Measurements from ENCODE around the gene CSRNP2.
"Not testable (repeated sequence)": the region's sequence is repeated elsewhere in the genome, so short reads cannot be mapped to it uniquely, and the experiment has no call there.

Gene CSRNP2

DNA sequence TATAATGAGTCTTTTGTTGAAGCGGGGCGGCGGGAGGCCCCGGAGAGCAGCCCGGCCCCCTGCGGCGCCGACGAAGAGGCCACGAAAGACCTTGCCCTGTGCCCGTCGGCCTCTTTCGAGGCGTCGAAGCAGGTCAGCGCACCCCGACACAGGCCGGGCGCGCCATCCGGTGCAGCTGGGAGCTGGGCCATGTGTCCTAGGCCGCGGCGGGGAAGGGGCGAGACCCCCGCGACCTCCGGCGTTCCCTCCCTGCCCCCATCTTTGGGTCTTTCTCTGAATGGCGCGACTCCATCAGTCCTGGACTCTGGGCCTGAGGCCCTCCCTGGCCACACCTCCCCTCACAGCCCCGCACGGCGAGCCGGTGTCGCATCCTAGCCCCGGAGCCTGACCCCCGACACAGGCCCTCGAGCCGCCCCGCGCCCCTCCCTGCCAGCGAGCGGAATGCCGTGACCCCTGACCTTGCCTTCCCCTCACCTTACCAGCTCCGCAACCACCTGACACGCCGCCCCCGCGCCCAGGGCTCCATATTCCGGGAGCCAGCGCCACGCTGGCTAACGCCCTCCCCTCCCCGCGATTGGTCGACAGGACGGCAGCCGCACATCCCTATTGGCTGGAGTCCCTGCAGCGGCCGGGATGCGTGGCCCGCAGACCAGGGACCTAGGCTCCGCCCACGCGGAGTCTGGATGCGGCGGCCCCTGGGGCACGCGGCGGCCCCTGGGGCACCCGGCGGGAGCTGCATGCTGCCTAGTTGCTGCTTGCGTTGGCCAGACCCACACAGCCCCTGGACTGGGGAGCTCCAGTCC is 57.4 kb downstream of the CSRNP2 start, which contains the start of gene SLC11A2:
SLC11A2 (minus strand) TSS at position 549 of the 803 bp plus-strand sequence. CDS start 15,656 bp downstream, outside the sequence.
- DNase-seq, result peak; percentile 66

DNA sequence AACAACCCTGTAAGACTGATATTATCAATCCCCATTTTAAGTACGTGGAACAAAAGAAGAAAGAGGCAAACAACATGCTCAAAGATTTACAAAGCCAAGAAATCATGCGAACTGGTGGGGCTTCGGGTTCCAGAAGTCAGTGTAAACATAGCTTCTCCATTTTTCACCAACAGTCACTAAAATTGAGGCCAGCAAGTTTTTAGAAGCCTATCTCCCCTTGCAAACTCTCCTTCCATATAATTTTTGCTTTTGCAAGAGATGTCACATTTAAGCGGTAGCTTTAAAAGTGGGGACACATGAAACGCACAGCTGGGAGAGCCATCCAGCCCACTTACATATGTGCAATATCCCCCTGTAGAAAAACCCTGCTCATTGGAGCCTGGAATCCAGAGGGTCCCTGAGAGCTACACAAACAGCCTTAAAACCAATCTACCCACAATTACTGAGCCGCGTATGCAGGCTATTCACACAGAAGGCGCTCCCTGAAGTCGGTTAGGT is 58.0 kb downstream of the CSRNP2 start:
- no peak for DNase-seq

- no peak for DNase-seq
Measured at GRCh38 chr12:51023625-51024382, 59.6 kb downstream of the CSRNP2 start.

GRCh38 chr12:51021694-51022093 is 61.7 kb downstream of the CSRNP2 start:
- DNase-seq, result no peak

GRCh38 chr12:51020448-51021182 is 62.8 kb downstream of the CSRNP2 start:
- no peak for DNase-seq

DNA sequence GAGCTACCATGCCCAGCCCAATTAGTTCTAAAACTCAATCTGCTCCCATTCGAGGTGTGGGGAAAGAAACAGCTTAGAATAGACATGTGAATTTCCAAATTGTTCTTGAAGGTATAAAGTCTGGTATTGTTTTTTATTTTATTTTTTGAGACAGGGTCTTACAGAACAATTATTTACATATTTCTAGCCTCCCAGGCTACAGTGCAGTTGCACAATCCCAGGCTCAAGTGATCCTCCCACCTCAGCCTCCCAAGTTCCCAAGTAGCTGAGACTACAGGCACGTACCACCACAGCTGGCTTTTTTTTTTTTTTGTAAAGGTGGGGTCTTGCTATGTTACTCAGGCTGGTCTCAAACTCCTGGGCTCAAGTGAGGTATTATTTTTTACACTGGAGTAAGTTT is 63.5 kb downstream of the CSRNP2 start:
- DNase-seq, result no peak

- DNase-seq, result no peak
Measured at GRCh38 chr12:51018956-51019355, 64.4 kb downstream of the CSRNP2 start.

- no peak for DNase-seq
Measured at GRCh38 chr12:51017452-51017851, 65.9 kb downstream of the CSRNP2 start.

DNA sequence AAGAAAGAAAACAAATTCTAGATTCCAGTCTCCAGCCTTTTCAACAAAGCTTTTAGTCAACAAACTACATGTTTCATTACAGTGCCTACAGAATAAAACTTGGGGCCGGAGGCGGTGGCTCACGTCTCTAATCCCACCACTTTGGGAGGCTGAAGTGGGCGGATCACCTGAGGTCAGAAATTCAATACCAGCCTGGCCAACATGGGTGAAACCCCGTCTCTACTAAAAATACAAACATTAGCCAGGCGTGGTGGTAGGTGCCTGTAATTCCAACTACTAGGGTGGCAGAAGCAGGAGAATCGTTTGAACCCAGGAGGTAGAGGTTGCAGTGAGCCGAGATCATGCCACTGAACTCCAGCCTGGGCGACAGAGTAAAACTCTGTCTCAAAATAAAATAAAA is 68.9 kb downstream of the CSRNP2 start:
- not testable (repeated sequence) for DNase-seq

DNA sequence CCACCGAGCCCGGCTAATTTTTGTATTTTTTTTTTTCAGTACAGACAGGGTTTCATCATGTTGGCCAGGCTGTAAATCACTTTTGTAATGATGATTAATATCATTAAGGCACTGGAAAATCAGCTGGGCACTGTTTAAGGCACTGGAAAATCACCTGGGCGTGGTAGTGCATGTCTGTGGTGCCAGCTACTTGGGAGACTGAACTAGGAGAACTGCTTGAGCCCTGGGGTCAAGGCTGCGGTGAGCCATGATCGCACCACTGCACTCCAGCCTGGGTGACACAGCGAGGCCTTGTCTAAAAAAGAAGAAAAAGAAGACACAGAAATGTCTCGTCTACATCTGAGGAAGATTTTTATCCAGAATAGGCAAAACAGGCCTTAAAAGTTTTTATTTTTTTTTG is 70.0 kb downstream of the CSRNP2 start:
- no peak for DNase-seq

- no peak for DNase-seq
Measured at GRCh38 chr12:51012570-51013236, 70.7 kb downstream of the CSRNP2 start.

GRCh38 chr12:51011955-51012354 is 71.4 kb downstream of the CSRNP2 start:
- DNase-seq, result no peak

All from NCI-H1436 treated with DMSO at 0.1 percent for 48 hours (cell line).